Measurements from ENCODE around the gene PLPP4.

DNA sequence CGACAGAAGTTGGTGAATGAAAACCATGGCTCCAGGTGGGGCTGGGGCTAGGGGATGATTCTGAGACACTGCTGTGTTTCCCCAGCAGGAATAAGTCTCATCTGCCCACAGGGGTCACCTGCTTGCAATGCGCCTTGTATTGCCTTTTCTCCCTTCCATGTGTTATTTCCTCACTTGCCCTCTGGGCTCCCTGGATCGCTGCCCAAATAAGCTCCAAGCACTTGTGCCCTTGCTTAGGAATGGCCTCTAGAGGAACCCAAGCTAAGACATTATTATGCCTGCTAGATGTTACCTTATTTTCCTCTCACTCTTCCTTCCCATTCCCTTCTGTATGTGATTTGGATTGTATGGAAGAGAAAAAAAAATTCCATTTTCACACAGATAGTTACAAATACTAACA lies 24.8 kb upstream of the PLPP4 start:
- TF ChIP-seq, protein P1, sequence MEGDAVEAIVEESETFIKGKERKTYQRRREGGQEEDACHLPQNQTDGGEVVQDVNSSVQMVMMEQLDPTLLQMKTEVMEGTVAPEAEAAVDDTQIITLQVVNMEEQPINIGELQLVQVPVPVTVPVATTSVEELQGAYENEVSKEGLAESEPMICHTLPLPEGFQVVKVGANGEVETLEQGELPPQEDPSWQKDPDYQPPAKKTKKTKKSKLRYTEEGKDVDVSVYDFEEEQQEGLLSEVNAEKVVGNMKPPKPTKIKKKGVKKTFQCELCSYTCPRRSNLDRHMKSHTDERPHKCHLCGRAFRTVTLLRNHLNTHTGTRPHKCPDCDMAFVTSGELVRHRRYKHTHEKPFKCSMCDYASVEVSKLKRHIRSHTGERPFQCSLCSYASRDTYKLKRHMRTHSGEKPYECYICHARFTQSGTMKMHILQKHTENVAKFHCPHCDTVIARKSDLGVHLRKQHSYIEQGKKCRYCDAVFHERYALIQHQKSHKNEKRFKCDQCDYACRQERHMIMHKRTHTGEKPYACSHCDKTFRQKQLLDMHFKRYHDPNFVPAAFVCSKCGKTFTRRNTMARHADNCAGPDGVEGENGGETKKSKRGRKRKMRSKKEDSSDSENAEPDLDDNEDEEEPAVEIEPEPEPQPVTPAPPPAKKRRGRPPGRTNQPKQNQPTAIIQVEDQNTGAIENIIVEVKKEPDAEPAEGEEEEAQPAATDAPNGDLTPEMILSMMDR (IDR thresholded peaks at IDR 0.05): no peak
- TF ChIP-seq EZH2 (IDR thresholded peaks at IDR 0.05) (no peak), EZH2phosphoT487 (IDR thresholded peaks at IDR 0.05) (no peak)
